Colonic mucosa (tissue), 4 donors: Measurements from ENCODE around the gene GH1. TPM values are rescaled to one million over a fixed set of nuclear protein-coding genes. Genes with fewer than 3 reads are reported as not detected.

ENCODE experiments used
- DNase-seq: peaks from one replicate; pipeline ENCODE4 v3.0.0-alpha.2; 2020
- H3K27ac ChIP-seq: fragments of 200-600 bp; one replicate; pipeline ENCODE4 v1.8.0; 2021
- H3K27me3 ChIP-seq: fragments of 200-600 bp; one replicate; pipeline ENCODE4 v1.8.0; 2021
- H3K36me3 ChIP-seq: fragments of 200-600 bp; one replicate; pipeline ENCODE4 v1.8.0; 2021
- H3K4me1 ChIP-seq: fragments of 200-600 bp; one replicate; pipeline ENCODE4 v1.8.0; 2021; ENCODE audit warnings: mild to moderate bottlenecking
- H3K4me3 ChIP-seq: fragments of 200-600 bp; one replicate; pipeline ENCODE4 v1.8.0; 2021
- H3K9ac ChIP-seq, 2 donors: one replicate each; pipeline ENCODE4 v1.7.0; 2013; ENCODE audit warnings: control low read depth in 2 of 2, low read depth in 2 of 2, low read length in 2 of 2
- H3K9me3 ChIP-seq: fragments of 200-600 bp; one replicate; pipeline ENCODE4 v1.8.0; 2021
- intact Hi-C: fragments of 100-400 bp; cut with DNase I; formaldehyde crosslinking; loops from one replicate; pipeline ENCODE4 v1.14.1; 2022
- total RNA-seq, 2 donors: library from RNA; stranded (reverse); fragmentation: NEBNext Ultra II Directional in 1 of 2; extraction: Animal tissue kit (Norgen Biotek cat#: 25700) in 1 of 2; gene quantifications; one replicate each; pipeline ENCODE4 v1.2.1, GENCODE V29; 2021
- TF ChIP-seq, protein P1 (sequence below): fragments of 200-600 bp; IDR thresholded peaks from one replicate; pipeline ENCODE4 v1.8.0; 2022; ENCODE audit warnings: antibody characterized with exemption, mild to moderate bottlenecking
- donor health status: healthy.
- donor health status: DM: no; HTN: no; CAD: no.
- donor health status: DM: no; HTN: no; CAD: no.

Gene GH1
- total RNA-seq, 2 donors from 2014 or later: not detected

DNA sequence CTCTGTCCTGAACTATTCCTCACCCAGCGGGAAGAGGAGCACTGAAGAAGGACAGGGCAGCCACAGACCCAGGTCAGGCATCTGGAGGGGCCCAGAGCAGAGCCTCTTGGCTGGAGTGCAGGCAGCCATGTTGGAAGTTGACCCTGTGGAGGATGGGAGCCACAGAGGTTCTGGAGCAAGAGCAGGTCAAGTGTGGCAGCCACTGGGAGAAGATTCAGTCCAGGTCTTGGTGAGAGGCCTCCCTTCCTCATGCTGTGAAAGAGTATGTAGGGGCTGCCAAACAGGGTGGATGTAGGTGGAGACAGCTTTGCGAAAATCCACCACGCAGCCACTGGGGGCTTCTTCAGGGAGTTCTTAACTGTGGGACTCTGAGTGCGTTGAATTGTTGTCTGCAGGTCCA lies 14.1 kb upstream of the GH1 start:
- H3K27me3 ChIP-seq: no peaks in the 10 kb centered on the region
- no peak for DNase-seq
- intact Hi-C loops: no loop called here
- H3K4me3 ChIP-seq: no peak overlapping the region
- no peak overlapping the region for H3K27ac ChIP-seq
- H3K36me3 ChIP-seq: no peaks in the 10 kb centered on the region
- no peaks in the 10 kb centered on the region for H3K9me3 ChIP-seq
- no peaks in the 10 kb centered on the region for H3K4me1 ChIP-seq
- TF ChIP-seq, protein P1, sequence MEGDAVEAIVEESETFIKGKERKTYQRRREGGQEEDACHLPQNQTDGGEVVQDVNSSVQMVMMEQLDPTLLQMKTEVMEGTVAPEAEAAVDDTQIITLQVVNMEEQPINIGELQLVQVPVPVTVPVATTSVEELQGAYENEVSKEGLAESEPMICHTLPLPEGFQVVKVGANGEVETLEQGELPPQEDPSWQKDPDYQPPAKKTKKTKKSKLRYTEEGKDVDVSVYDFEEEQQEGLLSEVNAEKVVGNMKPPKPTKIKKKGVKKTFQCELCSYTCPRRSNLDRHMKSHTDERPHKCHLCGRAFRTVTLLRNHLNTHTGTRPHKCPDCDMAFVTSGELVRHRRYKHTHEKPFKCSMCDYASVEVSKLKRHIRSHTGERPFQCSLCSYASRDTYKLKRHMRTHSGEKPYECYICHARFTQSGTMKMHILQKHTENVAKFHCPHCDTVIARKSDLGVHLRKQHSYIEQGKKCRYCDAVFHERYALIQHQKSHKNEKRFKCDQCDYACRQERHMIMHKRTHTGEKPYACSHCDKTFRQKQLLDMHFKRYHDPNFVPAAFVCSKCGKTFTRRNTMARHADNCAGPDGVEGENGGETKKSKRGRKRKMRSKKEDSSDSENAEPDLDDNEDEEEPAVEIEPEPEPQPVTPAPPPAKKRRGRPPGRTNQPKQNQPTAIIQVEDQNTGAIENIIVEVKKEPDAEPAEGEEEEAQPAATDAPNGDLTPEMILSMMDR: no peak
- no peak overlapping the region for H3K9ac ChIP-seq

GRCh38 chr17:63931981-63932561 lies 13.4 kb upstream of the GH1 start, which contains the start of gene CD79B:
TSS of gene CD79B (minus strand) at chr17:63932331. CDS start at chr17:63932261, 70 bp downstream.
- intact Hi-C loops: no loop called here
- no peaks in the 10 kb centered on the region for H3K27me3 ChIP-seq
- TF ChIP-seq, protein P1: no peak
- H3K9ac ChIP-seq: peak within 1 kb of the TSS; percentile 19 to 62
- no peaks in the 10 kb centered on the region for H3K4me1 ChIP-seq
- H3K36me3 ChIP-seq: no peaks in the 10 kb centered on the region
- H3K27ac ChIP-seq: no peak within 1 kb of the TSS
- H3K9me3 ChIP-seq: no peaks in the 10 kb centered on the region
- peak within 1 kb of the TSS; percentile 11 for H3K4me3 ChIP-seq
- no peak for DNase-seq

DNA sequence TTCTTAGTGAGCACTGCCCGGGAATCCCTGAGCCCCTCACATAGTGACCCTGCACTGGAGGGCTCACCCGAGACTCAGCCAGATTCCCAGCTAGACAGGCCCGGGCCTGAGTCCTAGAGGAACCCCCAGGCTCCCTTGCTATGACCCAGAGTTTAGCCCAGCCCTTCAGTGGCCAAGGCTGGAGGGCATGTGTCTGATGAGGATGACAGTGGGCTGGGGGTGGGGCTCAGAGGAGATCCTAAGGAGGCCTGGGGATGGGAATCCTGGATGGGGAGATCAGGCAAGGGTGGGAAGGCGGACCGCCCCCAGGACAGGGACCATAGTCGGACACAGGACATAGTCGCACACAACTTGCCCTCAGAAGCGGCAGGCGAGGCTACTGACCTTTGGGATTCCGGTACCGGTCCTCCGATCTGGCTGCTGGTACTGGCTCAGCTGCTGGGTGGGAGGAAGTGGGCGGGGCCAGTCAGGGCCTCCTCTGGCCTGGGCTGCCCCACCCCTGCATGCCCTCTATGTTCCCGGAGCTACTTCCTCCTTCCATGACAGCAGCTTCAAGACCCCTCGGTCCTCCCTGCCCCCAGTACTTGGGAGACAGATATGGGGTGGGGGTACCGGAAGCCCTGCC lies 12.4 kb upstream of the GH1 start:
- intact Hi-C loops: no loop called here
- H3K9ac ChIP-seq: peak overlapping the region; percentile 12 to 18
- DNase-seq: peak; percentile 66
- no peaks in the 10 kb centered on the region for H3K9me3 ChIP-seq
- H3K4me3 ChIP-seq: peak overlapping the region; percentile 6
- H3K27me3 ChIP-seq: no peaks in the 10 kb centered on the region
- TF ChIP-seq, protein P1: no peak
- H3K27ac ChIP-seq: no peak overlapping the region
- H3K36me3 ChIP-seq: no peaks in the 10 kb centered on the region
- no peaks in the 10 kb centered on the region for H3K4me1 ChIP-seq

GRCh38 chr17:63929860-63930766 lies 11.5 kb upstream of the GH1 start:
- H3K9me3 ChIP-seq: no peaks in the 10 kb centered on the region
- H3K27me3 ChIP-seq: no peaks in the 10 kb centered on the region
- no peak overlapping the region for H3K27ac ChIP-seq
- TF ChIP-seq, protein P1: no peak
- no peak for DNase-seq
- intact Hi-C loops: no loop called here
- H3K4me1 ChIP-seq: no peaks in the 10 kb centered on the region
- H3K36me3 ChIP-seq: no peaks in the 10 kb centered on the region
- peak overlapping the region in 1 of 2 donors; percentile 18 for H3K9ac ChIP-seq
- no peak overlapping the region for H3K4me3 ChIP-seq

DNA sequence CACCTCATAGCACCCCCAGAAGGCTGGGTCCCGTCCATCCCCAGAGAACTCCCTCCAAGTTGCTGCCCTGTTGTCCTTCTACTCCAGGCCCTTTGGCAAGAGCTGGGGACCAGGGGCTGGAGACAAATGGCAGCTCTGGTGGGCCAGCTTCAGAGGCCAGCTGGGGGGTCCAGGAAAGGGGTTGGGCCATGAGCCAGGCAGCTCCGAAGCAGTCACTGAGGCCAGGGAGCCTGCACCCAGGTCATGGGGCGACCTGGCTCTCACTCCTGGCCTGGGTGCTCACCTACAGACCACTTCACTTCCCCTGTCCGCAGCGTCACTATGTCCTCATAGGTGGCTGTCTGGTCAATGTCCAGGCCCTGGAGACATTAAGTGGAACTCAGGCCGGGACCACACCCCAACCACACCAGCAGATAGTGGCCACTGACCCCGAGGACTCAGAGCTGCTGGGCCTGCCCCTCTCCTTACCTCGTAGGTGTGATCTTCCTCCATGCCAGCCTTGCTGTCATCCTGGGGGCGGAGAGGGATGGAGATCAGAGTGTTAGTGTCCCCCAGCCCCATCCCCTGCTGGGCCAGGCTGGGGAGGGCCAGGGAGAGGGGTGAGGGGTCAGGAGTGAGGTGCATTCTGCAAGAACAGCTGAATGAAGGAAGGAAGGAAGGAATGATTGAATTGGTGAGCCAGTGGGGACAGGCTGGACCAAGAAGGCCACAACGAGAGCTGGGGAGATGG lies 10.5 kb upstream of the GH1 start:
- Histone ChIP-seq H3K27me3 (no peaks in the 10 kb centered on the region), H3K4me1 (no peaks in the 10 kb centered on the region), H3K9ac (no peak overlapping the region), H3K27ac (no peak overlapping the region), H3K9me3 (no peaks in the 10 kb centered on the region), H3K4me3 (no peak overlapping the region), H3K36me3 (no peaks in the 10 kb centered on the region)
- DNase-seq: no peak
- TF ChIP-seq, protein P1: no peak
- intact Hi-C loops: no loop called here
